Kidney epithelial cell (primary cell): Measurements from ENCODE around the gene SRPX2. TPM values are rescaled to one million over a fixed set of nuclear protein-coding genes. Genes with fewer than 3 reads are reported as not detected.
"Not testable (repeated sequence)": the region's sequence is repeated elsewhere in the genome, so short reads cannot be mapped to it uniquely, and the experiment has no call there.

Experiments
- DNase-seq: peaks from one replicate; pipeline ENCODE4 v3.0.0-alpha.2; 2010; ENCODE audit warnings: low read depth
- H3K27me3 ChIP-seq: 2 replicates; pipeline ENCODE4 v1.6.0; 2011; ENCODE audit warnings: low read length; ENCODE audit not compliant: control insufficient read depth, insufficient read depth
- H3K36me3 ChIP-seq: 2 replicates; pipeline ENCODE4 v1.5.1; 2011; ENCODE audit warnings: low read length; ENCODE audit not compliant: control insufficient read depth, insufficient read depth
- H3K4me3 ChIP-seq: 2 replicates; pipeline ENCODE4 v1.5.1; 2011; ENCODE audit warnings: low read depth, mild to moderate bottlenecking, control low read depth, low read length
- CTCF ChIP-seq: IDR thresholded peaks from 2 replicates; pipeline ENCODE4 v1.5.1; 2011; ENCODE audit warnings: mild to moderate bottlenecking, moderate library complexity, low read length, control low read depth, inconsistent platforms; ENCODE audit not compliant: insufficient read depth, poor library complexity, severe bottlenecking
- total RNA-seq: library from RNA; depleted of rRNA; stranded (reverse); fragments of >200 nt; gene quantifications from 2 replicates; pipeline ENCODE4 v1.2.3, GENCODE V29; 2015

SRPX2 gene
- total RNA-seq, 1 donor from 2014 or later, result 1.4 TPM

GRCh38 chrX:100704581-100705203, 60.7 kb downstream of the SRPX2 start:
- H3K4me3 ChIP-seq, result no peak overlapping the region
- DNase-seq, result no peak
- no peak for TF ChIP-seq CTCF
- H3K27me3 ChIP-seq, result no peaks in the 10 kb centered on the region
- no peaks in the 10 kb centered on the region for H3K36me3 ChIP-seq

- no peak for DNase-seq
- no peak overlapping the region for H3K4me3 ChIP-seq
- no peaks in the 10 kb centered on the region for H3K36me3 ChIP-seq
- no peaks in the 10 kb centered on the region for H3K27me3 ChIP-seq
- TF ChIP-seq CTCF, result no peak
These were observed 66.8 kb downstream of the SRPX2 start for GRCh38 chrX:100710816-100711215.

- Histone ChIP-seq H3K27me3 (no peaks in the 10 kb centered on the region), H3K36me3 (no peaks in the 10 kb centered on the region), H3K4me3 (no peak overlapping the region)
- no peak for DNase-seq
- TF ChIP-seq CTCF, result no peak
These were observed 73.4 kb downstream of the SRPX2 start for GRCh38 chrX:100717363-100717762.

DNA sequence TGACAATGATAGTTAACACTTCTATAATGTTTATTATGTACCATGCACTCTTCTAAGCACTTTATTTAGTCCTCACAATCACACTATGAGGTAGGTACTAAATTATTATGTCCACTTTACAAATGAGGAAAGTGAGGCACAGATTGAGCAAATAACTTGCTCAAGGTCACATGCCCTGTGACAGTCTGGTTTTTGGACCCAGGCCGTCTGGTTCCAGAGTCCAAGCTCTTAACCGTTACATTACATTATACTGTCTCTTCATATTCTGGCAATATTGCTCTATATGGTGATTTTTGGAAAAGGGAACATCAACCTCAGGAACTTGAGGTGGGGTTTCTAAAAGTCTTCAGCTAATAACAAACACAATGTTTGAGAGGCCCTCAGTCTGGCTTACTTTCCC, 75.1 kb downstream of the SRPX2 start:
- no peaks in the 10 kb centered on the region for H3K27me3 ChIP-seq
- H3K36me3 ChIP-seq, result no peaks in the 10 kb centered on the region
- DNase-seq, result no peak
- TF ChIP-seq CTCF, result no peak
- H3K4me3 ChIP-seq, result no peak overlapping the region

DNA sequence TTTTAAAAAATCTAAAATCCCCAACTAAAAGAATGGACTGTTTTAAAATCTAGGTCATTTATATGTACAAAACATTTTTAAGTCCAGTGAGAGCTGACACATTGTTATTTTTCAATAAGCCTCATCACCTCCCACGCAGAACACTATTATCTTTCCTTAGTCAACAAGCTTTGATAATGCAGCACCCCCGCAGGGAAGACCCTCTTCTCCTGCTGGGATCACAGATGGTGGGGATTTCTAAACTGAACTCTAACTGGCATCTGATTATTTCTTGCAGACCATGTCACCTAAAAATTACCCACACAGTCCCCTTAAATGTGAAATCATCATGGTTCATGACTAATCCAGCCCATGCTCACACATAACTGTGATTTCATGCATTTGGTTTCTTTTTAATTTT, 76.3 kb downstream of the SRPX2 start:
- no peak for TF ChIP-seq CTCF
- no peaks in the 10 kb centered on the region for H3K27me3 ChIP-seq
- H3K36me3 ChIP-seq, result no peaks in the 10 kb centered on the region
- no peak for DNase-seq
- H3K4me3 ChIP-seq, result no peak overlapping the region

- Histone ChIP-seq H3K4me3 (no peak overlapping the region), H3K27me3 (no peaks in the 10 kb centered on the region), H3K36me3 (no peaks in the 10 kb centered on the region)
- no peak for DNase-seq
- TF ChIP-seq CTCF, result no peak
These were observed 77.3 kb downstream of the SRPX2 start for GRCh38 chrX:100721328-100721727.

DNA sequence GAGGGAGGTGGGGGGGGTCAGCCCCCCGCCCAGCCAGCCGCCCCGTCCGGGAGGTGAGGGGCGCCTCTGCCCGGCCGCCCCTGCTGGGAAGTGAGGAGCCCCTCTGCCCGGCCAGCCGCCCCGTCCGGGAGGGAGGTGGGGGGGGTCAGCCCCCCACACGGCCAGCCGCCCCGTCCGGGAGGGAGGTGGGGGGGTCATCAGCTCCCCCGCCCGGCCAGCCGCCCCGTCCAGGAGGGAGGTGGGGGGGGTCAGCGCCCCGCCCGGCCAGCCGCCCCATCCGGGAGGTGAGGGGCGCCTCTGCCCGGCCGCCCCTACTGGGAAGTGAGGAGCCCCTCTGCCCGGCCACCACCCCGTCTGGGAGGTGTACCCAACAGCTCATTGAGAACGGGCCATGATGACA, 80.0 kb downstream of the SRPX2 start:
- H3K27me3 ChIP-seq, H3K36me3 ChIP-seq, DNase-seq, H3K4me3 ChIP-seq: not testable (repeated sequence)
